Tibial nerve (tissue), 4 donors: ENCODE measurements around the gene DLD.

Source experiments
- CTCF ChIP-seq, 5 experiments: fragments of 200-600 bp in 3 of 5; fragments of 450-650 bp in 2 of 5; sonication (generic) in 3 of 5; IDR thresholded peaks; one replicate each; pipeline ENCODE4 v1.5.1; 2016 to 2019; ENCODE audit warnings: antibody characterized with exemption in 5 of 5, mild to moderate bottlenecking in 3 of 5, moderate library complexity in 2 of 5
- EP300 ChIP-seq, 2 donors: sonication (generic); formaldehyde crosslinking; IDR thresholded peaks; one replicate each; pipeline ENCODE4 v1.6.1; 2017; ENCODE audit warnings: antibody characterized with exemption in 2 of 2, mild to moderate bottlenecking in 1 of 2

DNA sequence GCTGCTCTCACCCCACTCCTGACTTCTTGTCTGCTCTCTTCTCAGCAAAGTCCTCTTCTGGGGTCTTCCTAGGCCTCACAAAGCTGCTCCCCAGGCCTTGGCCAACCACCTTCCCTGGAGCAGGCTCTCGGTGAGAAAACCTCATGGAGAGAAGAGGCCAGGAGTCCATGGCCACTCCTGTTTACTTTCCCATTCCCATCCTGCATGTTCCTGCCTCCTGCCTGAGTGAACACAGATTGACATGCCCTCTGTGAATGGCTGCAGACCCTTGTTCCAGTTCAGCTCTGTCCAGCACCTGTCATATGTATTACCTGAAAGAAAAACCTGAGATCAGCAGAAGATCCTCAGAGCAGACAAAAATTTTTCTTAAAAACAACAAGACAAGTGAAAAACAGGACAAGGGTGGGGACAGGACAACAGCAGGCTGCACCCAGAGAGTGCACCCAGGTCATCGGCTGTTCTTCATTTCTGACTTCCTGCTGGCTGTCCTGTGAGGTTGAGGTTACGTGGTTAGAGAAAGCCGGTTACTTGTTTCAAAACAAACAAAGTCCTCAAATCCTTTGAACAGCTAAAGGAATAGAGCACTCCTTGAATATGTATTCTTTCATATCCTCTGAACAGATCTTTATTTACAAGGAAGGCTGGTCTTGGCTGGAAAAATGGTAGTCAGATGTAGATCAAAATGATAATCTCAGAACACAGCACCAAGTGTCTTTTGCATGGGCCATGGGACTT lies 34.0 kb upstream of the DLD start:
- TF ChIP-seq CTCF (IDR thresholded peaks at IDR 0.05) (no peak), EP300 (IDR thresholded peaks at IDR 0.05) (peak in 1 of 2 donors; percentile 13)
